ENCODE results near the gene EEFSEC.

EEFSEC gene

DNA sequence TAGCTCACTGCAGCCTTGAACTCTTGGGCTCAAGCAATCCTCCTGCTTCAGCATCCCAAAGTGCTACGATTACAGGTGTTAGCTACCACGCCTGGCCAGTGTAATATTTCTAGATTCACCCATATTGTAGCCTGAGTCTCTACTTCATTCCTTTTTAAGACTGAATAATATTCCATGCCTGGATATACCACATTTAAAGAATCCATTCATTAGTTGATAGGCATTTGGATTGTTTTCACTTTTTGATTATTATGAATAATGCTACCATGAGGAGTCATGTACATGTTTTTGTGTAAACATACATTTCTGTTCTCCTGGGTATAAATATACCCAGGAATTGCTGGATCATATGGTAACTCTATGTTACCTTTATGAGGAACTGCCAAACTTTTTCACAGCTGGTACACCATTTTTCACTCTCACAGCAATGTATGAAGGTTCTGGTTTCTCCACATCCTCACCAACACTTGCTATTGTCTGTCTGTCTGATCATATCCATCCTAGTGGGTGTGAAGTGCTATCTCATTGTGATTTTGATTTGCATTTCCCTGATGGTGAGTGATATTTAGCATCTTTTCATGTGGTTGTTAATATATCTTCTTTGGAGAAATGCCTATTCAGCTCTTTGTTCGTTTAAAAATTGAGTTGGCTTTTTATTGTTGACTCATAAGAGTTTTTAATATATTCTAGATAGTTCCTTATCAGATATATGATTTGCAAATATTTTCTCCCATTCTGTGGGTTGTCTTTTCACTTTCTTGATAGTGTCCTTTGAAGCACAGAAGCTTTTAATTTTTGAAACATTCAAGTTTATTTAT lies 32.6 kb downstream of the EEFSEC start:
- no peak for DNase-seq

DNA sequence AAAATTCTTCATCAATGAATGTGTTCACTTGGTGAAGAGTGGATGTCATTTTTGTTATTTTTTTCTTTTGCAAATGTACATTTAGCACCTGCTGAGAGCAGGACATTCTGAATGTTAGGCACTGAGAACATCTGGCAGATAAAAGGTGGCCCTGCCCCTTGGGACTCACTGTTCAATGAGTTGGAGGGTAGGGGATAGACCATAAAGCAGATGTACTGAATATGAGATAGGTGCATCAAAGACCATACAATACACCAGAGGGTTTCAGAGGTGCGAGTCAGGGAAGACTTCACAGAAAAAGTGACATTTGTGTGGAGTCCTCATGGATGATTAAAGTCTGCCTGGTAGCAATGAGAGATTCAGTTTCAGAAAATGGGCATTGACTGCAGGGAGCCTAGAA lies 34.2 kb downstream of the EEFSEC start:
- no peak for DNase-seq

DNA sequence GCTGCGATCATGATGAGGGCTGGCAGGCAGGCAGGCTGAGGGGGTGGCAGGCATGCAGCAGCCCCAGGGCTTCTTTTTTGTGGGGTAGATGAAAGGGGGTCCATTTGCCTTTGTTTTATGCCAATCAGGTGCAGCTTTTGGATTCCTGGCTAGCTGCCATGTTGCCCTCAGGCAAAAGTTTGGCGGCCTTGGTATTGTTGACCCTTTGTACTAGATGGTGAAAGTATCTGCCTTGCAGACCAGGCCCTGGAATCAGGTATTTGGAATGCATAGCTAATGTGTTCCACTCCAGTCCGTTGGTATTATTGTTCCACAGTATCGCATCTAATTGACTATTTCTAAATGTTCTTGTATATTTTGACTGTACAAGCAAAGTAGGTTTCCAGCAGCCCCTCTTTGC lies 35.0 kb downstream of the EEFSEC start:
- DNase-seq: no peak

DNA sequence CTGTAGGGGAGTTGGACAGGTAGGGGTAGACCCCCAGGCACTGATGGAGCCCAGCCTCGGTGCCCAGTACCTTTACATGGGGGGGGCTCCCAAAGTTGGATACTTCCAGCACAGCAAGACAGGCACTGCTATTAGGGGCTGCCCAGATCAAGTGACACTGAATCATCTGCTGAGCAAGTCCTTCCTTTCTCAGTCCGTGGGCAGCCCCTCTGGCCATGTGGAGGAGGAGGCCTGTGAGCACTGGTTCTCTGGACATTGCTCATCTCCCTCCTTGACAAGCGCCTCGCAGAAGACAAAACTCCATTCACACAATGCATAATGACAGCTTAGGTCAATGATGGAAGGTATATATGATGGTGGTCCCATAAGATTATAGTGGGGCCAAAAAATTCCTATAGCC lies 35.7 kb downstream of the EEFSEC start:
- no peak for DNase-seq

DNA sequence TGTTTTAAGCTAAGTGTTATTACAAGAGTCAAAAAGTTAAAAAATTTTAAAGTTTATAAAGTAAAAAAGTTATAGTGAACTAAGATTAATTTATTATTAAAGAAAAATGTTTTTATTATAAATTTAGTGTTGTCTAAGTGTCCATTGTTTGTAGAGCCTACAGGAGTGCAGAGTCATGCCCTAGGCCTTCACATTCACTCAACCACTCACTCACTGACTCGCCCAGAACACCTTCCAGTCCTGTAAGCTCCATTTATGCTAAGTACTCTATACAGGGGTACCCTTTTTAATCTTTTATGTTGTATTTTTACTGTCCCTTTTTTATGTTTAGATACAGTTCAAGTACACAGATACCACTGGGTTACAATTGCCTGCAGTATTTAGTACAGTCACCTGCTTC lies 37.2 kb downstream of the EEFSEC start:
- DNase-seq: no peak

DNA sequence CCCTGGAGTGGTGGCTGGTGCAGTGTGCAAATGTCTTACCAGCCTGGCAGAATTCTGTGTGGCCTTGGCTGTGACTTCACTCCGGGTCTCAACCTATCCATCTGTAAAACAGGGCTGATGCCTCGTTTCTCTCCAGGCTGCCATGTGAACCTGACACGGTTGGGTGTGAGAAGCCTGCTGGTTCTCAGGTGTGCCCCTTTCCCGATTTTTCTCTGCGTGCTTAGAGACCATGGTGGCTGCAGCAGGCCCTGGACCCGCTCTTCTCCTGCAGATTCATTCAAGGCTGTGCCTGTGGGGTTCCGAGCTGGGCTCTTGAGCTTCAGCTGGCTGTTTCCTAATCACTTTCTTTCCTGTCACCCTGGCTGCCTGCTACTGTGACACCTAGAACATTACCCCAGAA lies 38.9 kb downstream of the EEFSEC start:
- DNase-seq: no peak

DNA sequence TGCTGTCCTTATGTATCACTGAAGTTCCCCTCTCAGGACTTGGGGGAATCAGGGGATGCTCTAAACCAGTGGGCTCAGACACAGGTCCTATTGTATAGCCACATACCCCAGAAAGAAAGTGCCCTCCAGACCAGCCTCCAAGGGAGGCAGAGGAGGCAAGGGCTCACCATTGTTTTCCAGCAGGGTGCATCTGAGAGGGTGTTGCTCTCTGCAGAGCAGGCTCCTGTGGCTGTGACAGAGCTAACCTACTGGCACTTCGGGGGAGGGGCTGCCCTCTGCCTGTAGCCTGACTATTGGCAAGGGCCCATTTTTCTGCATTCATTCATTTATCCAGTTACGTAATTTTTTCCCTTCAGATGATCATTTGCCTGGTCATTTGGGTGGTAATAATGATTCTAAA lies 39.9 kb downstream of the EEFSEC start:
- DNase-seq: no peak

DNA sequence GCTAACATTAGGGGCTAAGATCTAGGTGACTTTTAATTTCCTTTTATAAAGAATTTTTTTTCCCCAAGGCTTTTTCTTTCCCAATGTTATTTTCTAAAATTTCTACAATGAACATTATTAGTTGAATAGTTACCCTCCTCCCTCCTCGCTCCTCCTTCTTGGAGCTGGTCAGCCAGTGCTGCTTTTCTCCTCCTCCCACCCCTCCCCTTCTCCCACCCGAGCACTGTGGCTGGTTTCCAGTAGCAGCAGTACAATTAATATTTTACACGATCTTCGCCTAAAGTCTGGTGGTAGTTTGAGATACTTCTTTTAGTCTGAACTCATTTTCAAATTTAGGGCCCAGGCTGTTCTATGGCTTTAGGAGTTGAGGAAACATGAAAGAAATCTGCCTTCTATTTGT lies 41.6 kb downstream of the EEFSEC start:
- DNase-seq: no peak

DNA sequence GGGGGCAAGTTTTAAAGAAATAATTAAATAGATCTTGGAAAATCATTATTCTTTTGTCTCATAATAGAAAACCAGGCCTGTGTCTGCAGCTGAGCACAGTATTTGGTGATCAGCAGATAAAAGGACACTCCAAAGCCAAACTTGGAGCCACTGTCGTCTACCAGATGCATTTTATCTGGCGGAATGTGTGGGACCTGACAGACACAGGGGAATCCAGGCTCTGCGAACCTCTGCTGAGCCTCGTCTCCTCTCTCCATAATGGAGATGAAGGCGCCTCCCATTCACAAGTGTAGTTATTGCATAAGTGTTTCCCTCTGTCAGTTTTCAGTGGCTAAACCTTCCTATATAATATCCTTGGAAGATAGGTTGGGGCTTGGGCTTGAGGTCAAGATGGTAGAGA lies 42.1 kb downstream of the EEFSEC start:
- DNase-seq: no peak

DNA sequence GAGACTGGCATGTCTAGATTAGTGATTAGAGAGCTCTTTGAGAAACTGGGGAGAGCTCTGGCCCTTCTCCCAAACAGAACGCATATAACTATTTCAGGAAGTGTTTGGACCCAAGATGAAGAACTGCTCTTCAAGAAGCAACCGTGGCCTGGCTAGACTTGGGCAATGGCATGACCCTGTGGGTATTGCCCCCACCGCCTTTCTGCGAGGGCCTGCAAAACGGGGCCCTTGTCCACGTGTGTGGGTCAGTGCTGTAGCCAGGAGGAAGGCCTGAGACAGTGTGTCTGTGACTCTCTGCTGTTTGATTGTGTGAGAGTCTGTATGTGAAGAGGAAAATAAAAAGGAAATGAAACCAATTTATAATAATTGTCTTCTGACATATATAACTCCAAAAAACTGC lies 42.5 kb downstream of the EEFSEC start:
- DNase-seq: no peak

DNA sequence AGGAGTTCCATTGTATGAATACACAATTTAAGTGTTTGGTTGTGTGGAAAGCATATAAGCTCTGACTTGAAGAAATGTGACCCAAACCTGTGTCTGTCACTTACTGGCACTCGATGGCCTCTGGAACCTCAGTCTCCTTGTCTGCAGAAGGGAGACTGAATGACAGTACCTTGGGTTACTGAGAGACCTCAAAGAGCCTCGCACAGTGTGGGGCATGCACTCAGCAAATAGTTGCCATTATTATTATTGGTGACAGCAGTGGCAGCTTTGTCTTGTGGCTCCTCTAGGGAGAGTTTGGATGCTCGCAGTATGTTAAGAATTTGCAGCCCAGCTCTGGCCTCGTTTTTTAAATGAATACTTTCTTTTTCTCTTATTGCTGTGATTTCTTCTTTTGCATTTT lies 43.4 kb downstream of the EEFSEC start:
- no peak for DNase-seq

DNA sequence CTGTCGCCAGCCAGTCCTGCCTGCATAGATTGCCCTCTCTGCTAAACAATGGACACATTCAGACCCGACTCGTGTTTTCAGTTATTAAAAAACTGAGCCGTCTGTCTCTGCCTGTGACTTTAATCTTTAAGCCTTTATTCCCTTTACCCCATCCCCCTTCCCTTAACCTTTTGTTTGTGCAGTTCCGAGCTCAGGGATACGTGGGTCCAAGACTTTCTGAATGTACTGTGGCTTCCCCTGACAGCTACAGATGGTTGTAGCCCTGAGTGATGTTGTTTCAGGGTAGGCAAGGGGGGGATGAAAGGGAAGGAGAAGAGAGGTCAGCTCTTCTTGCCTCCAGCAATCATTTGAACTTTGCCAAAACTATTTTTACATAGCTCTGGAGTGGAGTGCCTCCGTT lies 44.6 kb downstream of the EEFSEC start:
- DNase-seq: no peak

DNA sequence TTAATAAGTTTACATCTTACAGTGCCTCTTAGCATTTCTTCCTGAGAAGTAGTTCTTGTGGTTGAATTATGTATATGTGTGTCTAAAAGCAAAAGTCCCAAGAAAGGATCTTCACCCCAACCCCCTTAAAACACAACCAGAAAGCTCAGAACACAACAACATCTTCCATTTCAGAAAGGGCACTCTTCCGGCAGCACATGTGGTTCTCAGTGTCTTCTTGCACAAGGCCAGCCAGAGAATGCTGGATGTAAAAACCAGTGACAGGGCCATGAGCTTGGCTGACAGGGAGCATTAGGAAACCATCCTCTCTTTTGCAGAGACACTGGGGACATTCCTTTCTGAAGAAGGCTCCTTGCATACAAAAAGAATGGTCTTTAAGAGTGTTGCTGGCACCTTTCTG lies 45.0 kb downstream of the EEFSEC start:
- no peak for DNase-seq

DNA sequence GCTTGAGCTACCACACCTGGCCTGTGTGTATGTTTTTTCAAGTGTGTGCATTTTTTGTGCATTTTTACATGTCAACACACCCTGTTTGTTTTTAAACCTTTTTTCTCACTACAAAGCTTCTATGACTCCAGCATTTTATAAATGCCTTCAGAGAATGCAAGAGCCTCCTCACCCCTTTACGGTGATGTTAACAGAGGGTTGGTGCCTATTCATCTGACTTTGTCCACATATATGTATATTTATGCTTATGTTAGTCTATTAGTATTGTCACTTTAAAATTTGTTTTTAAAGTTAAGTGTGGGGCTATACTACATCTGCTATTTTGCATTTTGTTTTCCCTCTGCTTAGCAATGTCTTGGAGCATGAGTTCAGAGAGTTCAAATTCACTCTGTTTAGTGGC lies 45.8 kb downstream of the EEFSEC start:
- DNase-seq: no peak

DNA sequence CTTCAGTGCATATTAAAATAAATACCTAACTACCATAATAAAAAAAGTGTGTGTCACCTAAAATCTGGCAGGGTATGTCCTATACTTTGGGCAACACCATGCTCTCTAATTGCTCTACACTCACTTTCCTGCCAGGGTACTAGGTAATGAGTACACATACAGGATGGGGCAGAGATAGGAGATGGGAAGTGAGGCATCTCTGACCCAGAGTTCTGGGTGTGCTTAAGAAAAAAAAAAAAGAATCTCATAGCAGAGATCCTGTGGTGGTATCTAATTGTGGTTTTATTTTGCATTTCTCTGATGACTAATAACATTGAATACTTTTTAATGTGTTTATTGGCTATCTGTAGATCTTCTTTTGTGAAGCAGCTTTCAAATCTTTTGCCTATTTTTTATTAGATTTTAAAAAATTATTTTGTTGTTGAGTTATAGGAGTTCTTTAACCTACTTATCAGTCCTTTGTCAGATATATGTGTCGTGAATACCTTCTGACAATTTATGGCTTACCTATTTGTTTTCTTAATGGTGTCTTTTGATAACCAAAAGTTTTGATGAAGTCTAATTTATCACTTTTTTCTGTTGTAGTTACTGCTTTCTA lies 48.0 kb downstream of the EEFSEC start:
- DNase-seq: no peak

DNA sequence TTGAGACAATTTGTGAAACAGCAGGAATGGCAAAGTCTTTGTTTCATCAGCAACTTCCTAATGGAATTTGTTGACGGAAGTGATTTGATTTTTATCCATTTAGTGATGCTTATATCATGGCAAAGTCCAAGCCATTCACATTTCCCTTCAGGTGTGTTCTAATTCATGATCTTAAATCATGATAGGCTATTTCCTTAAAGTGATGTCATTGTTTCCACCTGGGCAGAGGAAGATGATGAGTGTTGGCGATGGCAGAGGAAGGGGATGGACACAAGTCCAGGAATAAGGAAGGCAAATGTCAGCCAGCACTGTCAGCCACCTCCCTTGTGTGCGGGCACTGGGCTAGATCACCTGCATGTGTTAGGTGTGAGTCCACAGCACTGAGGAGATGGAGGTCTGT lies 49.9 kb downstream of the EEFSEC start:
- no peak for DNase-seq

DNA sequence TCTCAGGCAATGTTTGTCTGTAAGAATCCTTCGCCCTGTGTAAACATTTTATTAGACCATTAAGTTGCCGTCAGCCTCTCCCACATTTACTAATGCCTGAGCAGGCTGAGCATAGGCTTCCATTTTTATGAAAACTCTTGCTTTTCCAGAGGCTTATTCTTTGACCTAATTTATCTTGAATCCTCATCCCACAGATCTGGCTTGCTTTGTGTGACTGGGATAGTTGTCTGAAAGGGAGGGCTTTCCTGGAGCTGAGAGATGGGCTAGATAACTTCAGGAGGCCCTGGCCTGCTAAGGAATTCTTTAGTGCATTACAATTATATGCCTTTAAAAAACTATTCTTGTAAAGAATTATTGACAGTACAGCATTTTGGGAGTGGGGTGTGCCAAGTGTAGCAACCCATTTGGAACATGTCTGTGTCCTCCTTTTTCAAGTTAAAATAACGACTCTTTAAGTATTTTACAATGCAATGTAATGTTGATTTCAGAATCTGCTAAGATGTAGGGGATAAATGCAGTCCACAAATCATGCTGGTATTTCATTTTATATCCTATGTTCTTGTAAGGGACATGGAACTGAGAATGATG lies 52.4 kb downstream of the EEFSEC start:
- DNase-seq: no peak

DNA sequence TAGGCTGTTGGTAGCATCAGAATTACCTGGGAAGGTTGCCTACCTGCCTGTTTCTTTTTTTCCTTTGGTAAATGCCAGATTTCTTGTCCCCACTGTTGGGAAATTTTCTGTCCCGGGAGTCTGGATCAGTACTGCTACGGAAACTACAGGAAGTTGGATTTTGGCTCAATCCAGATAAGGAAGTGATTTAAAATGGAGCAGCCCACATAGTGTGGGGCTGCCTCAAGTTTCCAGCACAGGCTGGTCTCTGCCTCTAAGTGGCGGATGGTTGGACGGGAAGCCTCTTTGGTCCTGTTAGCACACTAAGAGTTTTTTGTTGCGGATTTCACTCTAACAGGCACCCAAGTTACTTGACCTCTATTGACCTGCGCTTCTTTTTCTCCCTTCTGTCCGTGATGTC lies 54.7 kb downstream of the EEFSEC start:
- no peak for DNase-seq

DNA sequence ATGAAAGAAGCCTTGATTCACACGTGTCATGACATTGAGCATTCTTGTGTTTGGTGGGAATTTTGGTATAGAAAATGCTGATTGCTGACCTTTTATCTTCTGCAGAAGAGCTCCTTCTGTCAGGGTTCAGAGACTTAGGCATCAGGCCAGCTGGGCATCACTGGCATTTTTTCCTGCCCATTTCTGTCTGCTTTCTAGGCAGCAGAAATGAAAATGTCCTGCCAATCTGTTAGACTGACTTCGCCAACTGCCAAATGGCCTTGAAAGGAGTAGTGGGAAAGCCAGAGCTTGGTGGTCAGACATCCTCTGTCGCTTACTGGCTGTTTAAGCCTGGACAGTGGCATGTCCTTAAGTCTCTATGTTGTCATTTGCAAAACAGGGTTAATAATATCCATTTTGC lies 57.4 kb downstream of the EEFSEC start:
- DNase-seq: no peak

DNA sequence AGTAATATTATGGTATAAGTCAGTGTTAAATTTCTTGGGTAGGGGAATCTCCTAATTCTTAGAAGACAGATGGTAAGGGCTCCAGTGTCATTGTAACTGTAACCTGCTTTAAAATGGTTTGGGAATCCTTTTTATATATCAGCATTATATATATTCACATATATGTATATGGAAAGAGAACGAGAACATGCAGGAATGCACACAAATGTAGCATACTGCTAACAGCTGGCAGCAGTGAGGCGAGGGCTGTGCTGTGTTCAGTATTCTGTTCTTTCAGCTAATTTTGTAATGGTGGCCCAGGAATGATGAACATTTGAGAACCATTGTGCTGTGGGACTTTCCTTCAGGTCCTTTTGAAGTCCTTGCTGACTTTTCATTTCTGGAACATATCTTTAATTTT lies 60.8 kb downstream of the EEFSEC start:
- DNase-seq: no peak

DNA sequence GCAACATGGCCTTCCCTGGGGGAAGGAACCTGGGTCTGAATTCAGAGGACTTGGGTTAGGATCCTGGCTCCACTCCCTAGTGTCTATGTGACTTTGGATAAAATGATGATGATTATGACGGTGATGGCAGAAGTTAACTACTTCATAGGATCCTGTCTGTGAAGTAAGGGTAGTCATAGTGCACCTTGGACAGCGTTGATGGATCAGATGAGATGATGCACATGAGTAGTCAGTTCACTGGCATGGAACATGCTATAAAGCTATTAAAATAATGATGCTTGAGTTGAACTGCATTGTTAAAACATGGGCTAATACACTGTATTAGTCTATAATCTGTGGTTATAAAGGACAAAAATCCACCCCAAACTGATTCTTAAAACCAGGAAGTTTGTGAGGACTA lies 62.0 kb downstream of the EEFSEC start:
- no peak for DNase-seq

DNA sequence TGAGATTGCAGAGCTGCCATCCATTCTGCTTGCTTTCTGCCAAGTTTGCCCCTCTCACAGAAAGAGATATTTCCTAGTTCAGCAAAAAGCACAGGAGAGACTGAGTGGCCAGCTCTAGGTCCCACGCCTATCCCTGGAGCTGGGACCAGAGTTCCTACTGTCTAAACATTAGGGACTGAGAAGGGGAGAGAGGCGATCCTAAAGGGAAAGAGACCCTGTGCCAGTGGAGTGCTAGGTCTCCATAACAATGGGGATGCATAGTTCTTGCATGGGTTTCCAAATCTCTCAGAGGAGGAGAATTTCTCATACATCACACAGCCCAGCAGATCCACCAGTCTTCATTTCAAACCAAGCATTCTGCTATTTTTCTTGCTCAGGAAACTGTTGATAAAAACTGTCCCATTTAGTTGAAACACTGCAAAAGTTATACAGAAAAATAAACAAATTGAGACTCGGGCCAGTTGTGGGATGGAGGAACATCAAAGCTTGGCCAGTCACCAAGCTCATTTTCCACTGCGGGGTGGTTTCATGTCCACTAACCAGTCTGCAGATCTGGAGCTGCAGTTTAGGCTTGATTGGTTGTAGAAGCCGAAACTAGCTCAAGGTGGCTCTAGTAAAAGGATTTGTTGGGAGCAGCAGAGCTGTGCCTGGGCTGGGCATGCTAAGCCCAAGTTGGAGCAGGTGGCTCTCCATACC lies 62.7 kb downstream of the EEFSEC start:
- DNase-seq: no peak

DNA sequence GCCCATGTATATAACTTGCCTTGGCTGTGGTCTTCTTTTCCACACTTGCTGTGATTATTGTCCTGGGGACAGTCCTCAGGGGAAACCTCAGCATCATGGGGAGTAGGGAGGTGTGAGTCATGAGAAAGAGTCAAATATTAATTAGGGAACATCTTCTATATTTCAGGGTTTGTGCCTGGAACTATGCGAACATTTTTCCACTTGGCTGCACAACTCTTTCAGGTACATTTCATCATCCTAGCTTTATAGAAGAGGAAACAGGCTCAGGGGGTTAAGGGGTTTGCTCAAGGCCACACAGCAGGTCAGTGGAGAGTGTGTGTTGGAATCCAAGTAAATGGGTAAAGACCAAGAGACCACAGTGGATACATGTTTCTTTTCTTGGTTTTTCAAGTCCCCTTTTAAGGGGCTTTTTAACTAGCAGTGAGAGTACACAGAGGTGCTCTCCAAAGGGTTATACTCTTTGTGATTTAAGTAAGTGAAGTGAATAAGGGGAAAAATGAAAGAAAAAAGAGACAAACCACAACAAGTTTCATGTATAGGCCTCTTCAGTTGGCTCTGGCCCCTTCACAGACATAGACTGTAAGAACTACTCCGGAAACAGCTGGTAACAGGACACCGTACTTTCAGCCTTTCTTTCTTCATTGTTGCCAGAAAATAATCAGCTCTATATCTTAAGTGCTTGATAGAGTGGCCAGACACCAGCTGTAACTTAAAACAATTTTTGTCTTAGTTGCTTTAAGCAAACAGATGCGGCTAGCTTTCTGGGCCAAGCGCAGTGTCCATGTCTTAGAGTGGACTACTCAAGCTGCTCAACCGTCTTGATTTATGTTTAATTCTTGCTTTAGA lies 64.6 kb downstream of the EEFSEC start:
- DNase-seq: no peak

All from 8988T (cell line).